HG02870 (cell line): ENCODE measurements around the gene ZNF512B.
"Not testable (repeated sequence)": the region's sequence is repeated elsewhere in the genome, so short reads cannot be mapped to it uniquely, and the experiment has no call there.

Experiments
- ATAC-seq: cut with Tn5 transposase; IDR thresholded peaks from one replicate; pipeline ENCODE4 v1.9.1; 2021; ENCODE audit warnings: mild to moderate bottlenecking, moderate library complexity; ENCODE audit not compliant: unreplicated experiment

Gene ZNF512B

DNA sequence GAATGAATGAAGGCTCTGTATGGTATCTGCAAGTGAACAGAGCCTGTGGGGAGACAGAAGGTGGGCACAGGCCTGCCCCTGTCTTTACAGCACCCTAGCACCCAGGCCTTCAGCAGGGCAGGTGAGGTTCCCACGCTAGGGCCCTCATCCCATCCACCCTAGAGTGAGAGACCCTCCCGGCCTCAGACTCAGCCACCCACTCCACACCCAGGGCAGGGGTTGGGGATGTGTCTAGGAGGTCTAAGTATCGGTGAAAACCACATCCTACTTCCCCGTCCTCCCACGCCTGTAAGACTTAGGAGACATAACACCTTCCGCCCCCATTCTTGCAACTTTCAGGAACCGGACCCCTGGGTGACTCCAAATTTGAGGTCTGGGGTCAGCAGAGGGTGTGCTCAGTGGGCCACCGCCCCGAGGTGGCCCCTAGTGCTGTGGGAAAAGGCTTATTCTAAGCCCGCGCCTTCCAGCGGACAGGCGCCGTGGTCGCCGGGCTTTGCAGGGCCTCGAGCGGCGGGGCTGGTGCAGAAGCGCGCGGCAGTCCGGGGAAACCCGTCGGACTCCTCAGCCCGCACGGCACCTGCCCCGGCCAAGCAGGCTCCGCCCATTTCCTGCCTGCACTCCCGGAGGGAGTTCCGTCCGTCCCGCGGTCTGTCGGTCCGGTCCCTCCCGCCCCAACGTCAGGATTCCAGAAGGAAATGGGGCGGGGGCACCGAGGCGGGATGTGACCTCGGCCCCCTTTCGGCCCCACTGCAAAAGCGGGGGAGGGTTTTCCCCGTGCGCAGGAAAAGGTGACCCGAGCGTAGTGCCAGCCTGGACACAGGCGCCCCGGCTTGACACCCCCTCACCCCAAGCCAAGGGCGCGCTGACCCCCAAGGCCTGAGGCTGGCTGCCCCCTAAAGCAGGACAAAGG lies 8.8 kb upstream of the ZNF512B start:
- ATAC-seq, result peak; percentile 36

DNA sequence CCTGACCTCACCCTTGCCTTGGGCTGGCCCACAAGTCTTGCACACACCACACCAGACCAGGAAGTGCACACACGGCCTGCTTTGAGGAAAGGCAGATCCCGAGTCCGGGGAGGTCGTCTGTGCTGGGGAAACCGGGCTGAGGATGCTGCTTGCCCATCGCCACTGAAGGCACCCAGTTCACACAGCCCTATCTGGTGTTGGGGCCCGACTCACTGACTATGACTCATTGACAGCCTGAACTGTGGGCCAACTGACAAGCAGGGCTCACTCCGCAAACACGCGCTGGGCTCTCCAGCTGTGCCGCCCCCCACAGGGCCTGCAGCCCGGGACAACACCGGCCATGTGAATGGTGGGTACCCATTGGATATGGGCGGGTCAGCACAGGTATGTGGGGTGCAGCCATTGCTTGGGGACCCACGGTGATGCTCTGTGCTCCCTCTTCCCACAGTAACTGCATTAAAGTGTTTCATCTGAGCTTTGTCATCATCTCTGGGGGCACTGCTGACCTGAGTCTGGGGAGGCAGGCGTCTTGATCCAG lies 8.1 kb upstream of the ZNF512B start:
- no peak for ATAC-seq

- ATAC-seq, result no peak
Observed at GRCh38 chr20:63976980-63977738, 7.4 kb upstream of the ZNF512B start.

DNA sequence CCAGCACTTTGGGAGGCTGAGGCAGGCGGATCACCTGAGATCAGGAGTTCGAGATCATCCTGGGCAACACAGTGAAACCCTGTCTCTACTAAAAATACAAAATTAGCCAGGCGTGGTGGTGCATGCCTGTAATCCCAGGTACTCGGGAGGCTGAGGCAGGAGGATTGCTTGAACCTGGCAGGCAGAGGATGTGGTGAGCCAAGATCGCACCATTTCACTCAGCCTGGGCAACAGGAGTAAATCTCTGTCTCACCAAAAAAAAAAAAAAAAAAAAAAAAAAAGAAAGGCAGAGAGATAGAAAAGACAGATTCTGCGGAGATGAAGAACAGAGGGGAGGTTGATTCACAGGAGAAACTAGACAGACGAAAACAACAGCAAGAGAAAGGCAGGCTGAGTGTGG lies 6.8 kb upstream of the ZNF512B start:
- ATAC-seq, result not testable (repeated sequence)

GRCh38 chr20:63974402-63975200 lies 4.9 kb upstream of the ZNF512B start:
- no peak for ATAC-seq

DNA sequence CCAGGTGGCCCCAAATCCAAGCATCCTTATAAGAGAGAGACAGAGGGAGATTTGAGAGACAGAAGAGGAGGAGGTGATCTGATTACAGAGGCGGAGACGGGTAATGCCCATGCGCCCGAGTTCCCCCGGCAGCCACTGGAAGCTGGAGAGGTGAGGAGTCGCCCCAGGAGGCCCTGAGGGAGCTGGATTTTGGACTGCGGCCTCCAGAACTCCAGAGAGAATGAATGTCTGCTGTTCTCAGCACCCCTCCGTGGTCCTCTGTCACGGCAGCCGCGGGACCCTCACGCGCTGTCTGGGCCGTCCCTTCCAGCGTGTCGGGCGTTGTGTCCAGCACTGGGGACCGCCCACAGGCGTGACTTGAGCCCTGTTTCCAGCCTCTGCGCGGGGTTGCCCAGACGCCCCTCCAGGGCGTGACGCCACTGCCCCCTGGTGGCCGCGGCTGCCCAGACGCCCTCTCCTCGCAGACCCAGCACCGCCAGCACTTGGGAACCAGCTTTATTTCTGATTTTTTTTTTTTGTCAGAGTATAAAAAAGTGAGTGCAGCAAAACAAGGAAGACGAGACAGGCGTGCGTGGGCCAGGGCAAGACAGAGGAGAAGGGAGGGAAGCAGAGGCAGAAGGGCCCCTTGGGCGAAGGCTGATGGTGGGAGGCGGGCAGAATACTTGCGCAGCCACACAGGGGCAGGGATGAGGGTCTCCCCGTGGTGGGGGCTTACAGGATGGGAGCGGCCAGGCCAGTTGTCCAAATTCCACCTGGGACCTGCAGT lies 4.1 kb upstream of the ZNF512B start:
- ATAC-seq, result no peak

- ATAC-seq, result no peak
Observed at GRCh38 chr20:63973160-63973479, 3.4 kb upstream of the ZNF512B start.

DNA sequence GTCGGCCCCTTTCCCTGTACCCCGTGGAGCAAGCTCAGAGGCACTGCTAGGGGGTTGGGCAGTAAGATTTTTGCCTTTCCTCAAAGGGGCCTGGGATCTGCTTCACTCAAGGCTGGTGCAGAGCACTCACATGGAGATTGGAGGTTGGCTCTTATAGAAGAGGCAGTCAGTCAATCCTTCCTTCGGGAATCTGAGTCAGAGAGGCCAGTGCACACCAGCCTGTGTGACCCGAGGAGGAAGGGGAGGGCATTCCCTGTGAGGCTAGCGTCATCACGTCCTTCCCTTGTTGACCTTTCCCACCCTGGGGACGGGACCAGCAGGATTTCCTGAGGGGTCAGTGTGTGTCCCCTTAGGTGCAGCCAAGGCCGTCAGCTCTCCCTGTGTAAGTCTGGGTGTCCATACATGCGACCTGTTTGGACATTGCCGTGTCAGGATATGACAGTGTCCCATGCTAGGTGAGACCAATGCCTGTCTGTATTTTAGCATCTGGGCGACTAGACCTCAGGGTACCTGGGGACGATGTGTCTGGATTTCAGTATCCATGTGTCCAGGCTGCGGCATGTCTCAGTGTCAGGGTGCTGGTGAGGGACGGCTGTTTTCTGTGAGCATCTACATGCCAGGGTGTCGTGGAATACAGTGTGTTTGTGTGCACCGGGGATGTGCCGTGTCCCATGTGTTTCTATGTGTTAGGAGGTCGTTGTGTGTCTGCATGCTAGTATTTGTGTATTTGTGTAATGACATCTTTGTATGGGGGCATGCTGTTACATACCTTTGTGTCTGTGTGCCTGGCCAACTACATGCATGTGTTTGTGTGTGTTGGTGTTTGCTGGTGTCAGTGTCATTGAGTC lies 2.8 kb upstream of the ZNF512B start:
- no peak for ATAC-seq

- ATAC-seq, result not testable (repeated sequence)
Observed at GRCh38 chr20:63971960-63972311, 2.2 kb upstream of the ZNF512B start.

DNA sequence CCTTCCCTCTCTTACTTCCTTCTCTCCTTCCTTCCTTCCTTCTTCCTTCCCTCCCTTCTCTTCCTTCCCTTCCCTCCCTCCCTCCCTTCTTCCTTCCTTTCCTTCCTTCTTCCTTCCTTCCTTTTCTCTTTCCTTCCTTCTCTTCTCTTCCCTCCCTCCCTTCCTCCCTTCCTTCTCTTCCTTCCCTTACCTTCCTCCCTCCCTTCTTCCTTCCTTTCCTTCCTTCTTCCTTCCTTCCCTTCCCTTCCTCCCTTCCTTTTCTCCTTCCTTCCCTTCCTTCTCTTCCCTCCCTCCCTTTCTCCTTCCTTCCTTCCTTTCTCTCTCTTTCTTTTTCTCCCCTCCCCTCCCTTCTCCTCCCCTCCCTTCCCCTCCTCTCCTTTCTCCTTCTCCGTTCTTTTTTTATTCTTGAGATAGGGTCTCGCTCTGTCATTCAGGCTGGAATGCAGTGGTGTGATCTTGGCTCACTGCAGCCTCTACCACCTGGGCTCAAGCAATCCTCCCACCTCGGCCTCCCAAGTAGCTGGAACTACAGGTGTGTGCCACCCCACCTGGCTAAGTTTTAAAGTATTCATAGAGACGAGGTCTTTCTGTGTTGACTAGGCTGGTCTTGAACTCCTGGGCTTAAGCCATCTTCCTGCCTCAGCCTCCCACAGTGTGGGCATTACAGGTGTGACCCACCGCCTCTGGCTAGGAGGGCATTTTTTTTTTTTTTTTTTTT lies 1.1 kb upstream of the ZNF512B start:
- no peak for ATAC-seq

DNA sequence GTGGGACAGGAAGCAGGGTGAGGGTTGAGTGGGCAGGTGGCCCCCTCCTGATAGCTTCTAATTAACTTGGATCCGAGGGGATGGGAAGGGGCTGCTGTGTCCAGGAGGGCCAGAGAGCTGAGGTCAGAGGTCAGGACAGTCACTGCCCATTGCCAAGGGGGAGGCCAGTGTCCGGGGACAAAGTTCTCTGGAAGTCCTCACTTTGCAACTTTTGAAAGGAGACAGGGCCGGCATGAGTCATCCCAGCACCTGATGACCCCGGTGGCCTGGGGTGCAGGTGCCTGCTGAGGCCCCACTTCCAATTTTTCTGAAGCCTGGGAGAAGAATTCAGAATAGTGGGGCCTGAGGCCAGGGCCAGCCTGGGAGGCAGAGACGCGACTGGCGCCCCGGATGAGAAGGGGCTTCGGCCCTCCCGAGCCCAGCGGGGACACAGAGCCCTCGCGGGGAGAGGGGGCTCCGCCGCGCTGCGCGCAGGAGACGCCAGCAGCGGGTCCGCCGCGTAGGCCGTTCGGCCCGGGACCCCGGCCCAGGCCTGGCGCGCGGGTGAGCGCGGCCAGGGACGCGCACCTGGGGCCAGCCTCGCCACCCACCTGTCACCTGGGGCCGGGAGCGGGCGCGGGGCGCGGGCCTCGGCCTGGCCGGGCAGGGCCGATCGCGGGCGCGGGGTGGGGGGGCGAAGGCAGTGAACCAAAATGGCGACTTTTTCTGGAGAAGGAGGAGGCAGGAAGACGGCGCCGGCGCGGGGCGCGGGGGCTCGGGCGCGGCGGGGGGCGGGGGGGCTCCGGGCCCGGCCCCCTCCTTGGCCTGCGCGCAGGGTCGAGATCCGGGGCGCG lies 586 bp downstream of the ZNF512B start:
- ATAC-seq, result no peak

- no peak for ATAC-seq
Observed at GRCh38 chr20:63968136-63968927, 1.4 kb downstream of the ZNF512B start.

- ATAC-seq, result no peak
Observed at GRCh38 chr20:63967330-63968135, 2.2 kb downstream of the ZNF512B start.

GRCh38 chr20:63966944-63967322 lies 2.8 kb downstream of the ZNF512B start:
- no peak for ATAC-seq

DNA sequence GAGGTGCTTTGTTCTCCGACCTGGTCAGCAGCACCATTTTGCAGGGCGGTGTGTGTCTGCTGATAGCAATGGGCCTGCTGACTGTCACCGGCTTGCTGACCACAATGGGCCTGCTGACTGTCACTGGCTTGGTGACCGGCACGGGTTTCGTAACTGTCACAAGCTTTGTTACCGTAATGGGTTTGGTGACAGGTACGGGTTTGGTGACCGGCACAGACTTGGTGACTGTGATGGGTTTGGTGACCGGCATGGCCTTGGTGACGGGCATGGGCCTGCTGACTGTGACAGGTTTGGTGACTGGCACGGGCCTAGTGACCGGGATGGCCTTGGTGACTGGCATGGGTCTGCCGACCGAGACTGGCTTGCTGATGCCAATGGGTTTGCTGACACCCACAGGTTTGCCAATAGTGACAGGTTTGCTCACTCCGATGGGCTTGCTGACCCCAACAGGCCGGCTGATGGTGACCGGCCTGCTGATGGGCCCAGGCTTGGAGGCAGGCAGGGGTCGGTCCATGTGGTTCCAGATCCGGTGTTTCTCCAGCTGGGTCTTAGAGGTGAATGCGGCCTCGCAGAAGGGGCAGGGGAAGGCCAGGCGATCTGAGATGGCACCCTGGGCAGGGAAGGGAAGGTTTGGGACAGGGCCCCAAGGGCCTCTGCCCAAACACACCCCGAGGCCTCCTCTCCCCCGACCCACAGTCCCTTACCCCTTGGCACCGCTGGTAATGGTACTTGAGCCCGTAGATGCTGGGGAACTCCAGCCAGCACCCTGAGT lies 3.4 kb downstream of the ZNF512B start:
- ATAC-seq, result no peak

- ATAC-seq, result no peak
Observed at GRCh38 chr20:63964412-63964811, 5.3 kb downstream of the ZNF512B start.
